Brain microvascular endothelial cell (primary cell): Measurements from ENCODE around the gene FOXK2.

Experiments
- DNase-seq: peaks from one replicate; pipeline ENCODE4 v3.0.0-alpha.2; 2020
- H3K27ac ChIP-seq: fragments of 250-450 bp; sonication (Bioruptor Pico); 2 replicates; pipeline ENCODE4 v1.5.1; 2020; ENCODE audit warnings: mild to moderate bottlenecking, moderate library complexity
- H3K27me3 ChIP-seq: fragments of 250-450 bp; sonication (Bioruptor Pico); replicated peaks from 2 replicates; pipeline ENCODE4 v1.5.1; 2020; ENCODE audit warnings: mild to moderate bottlenecking
- H3K36me3 ChIP-seq: fragments of 250-450 bp; sonication (Bioruptor Pico); replicated peaks from 2 replicates; pipeline ENCODE4 v1.5.1; 2020; ENCODE audit warnings: mild to moderate bottlenecking
- H3K4me3 ChIP-seq: 2 replicates; pipeline ENCODE4 v1.5.1; 2011; ENCODE audit warnings: low read depth, mild to moderate bottlenecking, control low read depth, low read length, moderate library complexity
- CTCF ChIP-seq: IDR thresholded peaks from 2 replicates; pipeline ENCODE4 v1.5.1; 2011; ENCODE audit warnings: low read depth, mild to moderate bottlenecking, moderate library complexity, low read length, control low read depth, inconsistent platforms; ENCODE audit errors: missing control alignments
- in situ Hi-C: cut with HindIII; loops from 2 replicates; pipeline ENCODE4 v1.10.0; 2017; ENCODE audit warnings: low sequenced_read_pairs, low pct_ligation_motif_present

FOXK2 gene

GRCh38 chr17:82487910-82488309 lies 31.6 kb upstream of the FOXK2 start:
- no peak for TF ChIP-seq CTCF
- Histone ChIP-seq H3K27ac (no peak overlapping the region), H3K36me3 (peaks cover 35% of the 10 kb centered on the region), H3K27me3 (no peaks in the 10 kb centered on the region), H3K4me3 (no peak overlapping the region)
- no peak for DNase-seq
- in situ Hi-C loops: no loop called here

GRCh38 chr17:82489117-82489516 lies 30.4 kb upstream of the FOXK2 start:
- Histone ChIP-seq H3K4me3 (no peak overlapping the region), H3K27me3 (no peaks in the 10 kb centered on the region), H3K36me3 (peaks cover 25% of the 10 kb centered on the region), H3K27ac (no peak overlapping the region)
- no peak for TF ChIP-seq CTCF
- in situ Hi-C loops: no loop called here
- DNase-seq: peak; percentile 12

- in situ Hi-C loops: no loop called here
- peaks cover 20% of the 10 kb centered on the region for H3K36me3 ChIP-seq
- TF ChIP-seq CTCF: no peak
Observed at GRCh38 chr17:82489851-82490511, 29.6 kb upstream of the FOXK2 start.

GRCh38 chr17:82490512-82491195 lies 28.9 kb upstream of the FOXK2 start:
- Histone ChIP-seq H3K4me3 (no peak overlapping the region), H3K27me3 (no peaks in the 10 kb centered on the region), H3K36me3 (peaks cover 18% of the 10 kb centered on the region), H3K27ac (no peak overlapping the region)
- DNase-seq: no peak
- in situ Hi-C loops: no loop called here
- TF ChIP-seq CTCF: no peak

More at GRCh38 chr17:82489851-82490511, 29.6 kb upstream of the FOXK2 start:
- no peak for DNase-seq
- H3K4me3 ChIP-seq: no peak overlapping the region
- H3K27ac ChIP-seq: no peak overlapping the region
- no peaks in the 10 kb centered on the region for H3K27me3 ChIP-seq

- no peak overlapping the region for H3K4me3 ChIP-seq
- no peak for TF ChIP-seq CTCF
- in situ Hi-C loops: no loop called here
- H3K27me3 ChIP-seq: no peaks in the 10 kb centered on the region
- DNase-seq: no peak
- no peak overlapping the region for H3K27ac ChIP-seq
- peaks cover 13% of the 10 kb centered on the region for H3K36me3 ChIP-seq
Observed at GRCh38 chr17:82491196-82491530, 28.4 kb upstream of the FOXK2 start.
